HuH-7.5 (cell line): ENCODE data around the gene ADCY10.

Experiments
- DNase-seq: peaks from one replicate; pipeline ENCODE4 v3.0.0; 2011; ENCODE audit warnings: low spot score

The ADCY10 gene

DNA sequence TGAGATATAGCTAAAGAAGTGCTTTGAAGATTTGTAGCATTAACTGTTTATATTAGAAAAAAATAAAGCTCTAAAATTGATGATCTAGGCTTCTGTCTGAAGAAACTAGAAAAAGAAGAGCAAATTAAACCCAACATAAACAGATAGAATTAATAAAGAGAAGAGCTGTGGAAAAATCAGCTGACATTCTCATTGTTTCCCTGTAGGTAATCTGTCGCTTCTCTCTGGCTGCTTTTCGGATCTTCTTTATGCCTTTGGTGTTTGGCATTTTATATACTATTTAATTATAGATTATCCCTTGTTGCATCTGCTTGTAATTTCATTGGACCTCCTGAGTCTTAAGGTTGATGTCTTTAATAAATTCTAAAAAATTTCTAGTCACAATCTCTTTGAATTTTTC, 132.4 kb downstream of the ADCY10 start:
- DNase-seq, result no peak

DNA sequence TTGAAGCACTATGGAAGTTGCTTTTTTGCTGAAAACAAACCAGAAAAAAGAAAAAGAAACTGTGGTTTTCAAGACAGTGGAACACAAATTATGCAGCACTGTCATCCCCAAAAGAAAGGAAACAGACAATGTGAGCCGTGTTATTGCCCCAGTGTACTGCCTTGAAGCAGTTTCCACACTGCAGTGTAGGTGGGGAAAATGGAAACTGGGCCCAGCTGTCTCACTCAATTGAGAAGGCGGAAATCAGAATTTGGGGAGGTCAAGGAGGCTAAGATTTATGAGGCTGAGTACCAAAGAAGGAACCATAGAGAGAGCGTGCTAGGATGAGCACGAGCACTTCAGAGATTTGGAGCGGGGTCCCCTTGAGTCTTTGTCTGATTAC, 136.7 kb downstream of the ADCY10 start:
- DNase-seq, result no peak

DNA sequence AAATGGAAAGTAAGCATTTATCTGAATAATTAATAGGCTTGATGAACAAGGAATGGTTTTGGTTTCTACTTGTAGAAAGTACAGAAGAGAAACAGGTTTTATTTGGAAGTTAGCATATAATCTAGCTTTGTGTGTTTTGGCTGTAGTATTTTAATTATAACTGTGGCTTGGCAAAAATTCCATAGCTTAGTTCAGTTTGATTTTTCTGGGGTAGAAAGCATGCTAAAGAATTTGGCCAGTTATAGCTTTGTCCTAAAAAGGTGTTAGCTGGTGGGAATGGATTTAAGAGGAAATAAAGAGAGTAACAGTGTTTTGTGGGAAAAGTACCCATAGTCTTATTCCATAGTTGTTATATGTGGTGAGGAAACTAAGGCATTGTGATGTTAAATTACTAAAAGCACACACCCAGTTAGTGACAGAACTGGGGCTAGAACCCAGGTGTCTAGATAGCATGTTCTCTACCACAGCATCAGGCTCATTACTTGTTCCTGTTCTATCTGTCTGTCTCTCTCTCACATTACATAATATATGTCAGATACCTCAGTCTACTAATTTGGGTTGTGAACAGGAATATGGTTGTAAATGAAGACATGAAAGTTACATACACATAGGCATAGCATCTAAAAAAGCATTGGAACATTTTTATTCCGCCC, 137.2 kb downstream of the ADCY10 start:
- no peak for DNase-seq

DNA sequence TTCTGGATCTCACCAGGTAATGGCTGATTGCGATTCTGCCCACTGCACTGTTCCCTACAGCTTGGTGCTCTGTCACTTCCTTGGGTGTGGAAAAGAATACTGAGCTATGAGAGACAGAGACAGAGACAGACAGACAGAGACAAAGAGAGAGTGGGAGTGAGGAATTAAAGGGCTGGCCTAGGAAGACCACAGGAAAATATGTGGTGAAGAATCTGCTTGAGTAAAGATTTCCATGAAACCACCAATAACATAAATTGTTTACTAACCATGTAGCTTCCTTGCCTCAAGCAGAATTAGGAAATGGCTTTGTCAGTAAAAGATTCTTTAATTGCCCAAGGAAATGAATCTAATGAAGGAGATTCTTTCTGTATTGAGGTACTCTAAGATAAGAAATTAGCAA, 137.8 kb downstream of the ADCY10 start:
- DNase-seq, result no peak

DNA sequence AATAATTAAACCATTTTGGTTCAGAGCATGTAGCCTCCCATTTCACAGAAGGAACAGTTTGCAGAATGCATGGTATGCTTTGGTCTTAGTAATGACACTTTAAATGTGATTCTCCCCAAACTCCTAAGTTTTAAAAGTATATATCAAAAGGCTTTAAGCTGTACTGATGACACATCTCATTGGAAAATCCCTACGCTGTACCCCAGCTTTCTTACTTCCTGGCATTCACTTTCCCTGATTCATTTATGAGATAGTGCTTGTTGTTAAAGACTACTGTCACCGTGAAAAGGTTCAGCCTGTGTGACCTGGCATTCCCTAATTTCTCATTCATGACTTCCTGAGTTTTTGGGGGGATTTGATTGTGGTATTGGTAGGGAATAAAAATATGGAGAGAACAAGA, 138.8 kb downstream of the ADCY10 start:
- DNase-seq, result no peak

DNA sequence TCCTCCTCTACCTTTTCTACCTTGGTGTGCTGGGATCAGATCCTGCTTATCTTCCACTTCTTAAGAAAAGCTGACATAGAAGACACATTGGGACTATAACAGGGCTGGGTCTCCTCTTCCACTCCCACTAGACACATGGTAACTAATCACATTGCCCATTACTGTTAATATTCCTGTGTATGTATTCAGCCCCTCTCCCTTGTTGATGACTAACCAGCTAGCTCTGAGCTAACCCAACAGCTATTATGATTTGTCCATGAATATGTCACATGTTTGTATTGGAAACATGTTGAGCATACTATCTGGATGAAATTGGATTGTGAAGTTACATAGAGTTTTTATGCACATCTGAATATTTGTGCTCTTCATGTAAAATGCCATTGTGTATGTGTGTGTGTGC, 139.2 kb downstream of the ADCY10 start:
- no peak for DNase-seq

DNA sequence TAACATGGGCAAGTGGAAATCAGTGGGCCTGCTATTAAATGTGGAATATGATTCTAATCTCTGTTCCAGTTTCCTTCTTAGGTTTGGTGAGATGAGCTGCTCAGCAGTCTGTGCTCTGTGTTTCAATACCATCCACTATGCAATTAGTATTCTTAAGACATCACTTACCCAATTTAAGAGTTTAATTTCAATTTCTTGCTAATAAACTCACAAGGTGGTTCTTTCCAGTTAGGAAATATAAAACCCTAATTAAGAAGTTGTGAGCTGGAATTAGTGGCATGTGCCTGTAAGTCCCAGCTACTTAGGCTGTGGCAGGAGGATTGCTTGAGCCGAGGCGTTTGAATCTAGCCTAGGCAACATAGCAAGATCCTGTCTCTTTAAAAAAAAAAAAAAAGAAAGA, 140.4 kb downstream of the ADCY10 start:
- no peak for DNase-seq

DNA sequence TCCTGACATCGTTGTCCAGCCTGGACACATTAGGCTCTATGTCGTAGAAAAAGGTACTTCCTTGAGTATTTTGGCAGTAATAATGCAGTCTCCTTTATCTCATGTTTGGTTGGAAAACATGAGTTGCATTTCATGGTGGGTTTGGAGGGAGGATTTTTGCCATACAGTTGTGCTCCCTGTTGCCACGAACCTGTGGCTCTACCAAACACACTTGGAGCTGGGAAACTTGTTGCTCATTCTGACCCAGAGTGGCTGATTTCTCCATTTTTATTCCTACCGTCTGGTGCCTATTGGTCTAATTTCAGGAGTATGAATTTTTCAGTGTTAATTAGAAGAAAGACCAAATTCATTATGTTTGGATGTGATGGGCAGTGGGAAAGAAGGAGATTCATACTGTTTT, 141.5 kb downstream of the ADCY10 start:
- DNase-seq, result no peak

DNA sequence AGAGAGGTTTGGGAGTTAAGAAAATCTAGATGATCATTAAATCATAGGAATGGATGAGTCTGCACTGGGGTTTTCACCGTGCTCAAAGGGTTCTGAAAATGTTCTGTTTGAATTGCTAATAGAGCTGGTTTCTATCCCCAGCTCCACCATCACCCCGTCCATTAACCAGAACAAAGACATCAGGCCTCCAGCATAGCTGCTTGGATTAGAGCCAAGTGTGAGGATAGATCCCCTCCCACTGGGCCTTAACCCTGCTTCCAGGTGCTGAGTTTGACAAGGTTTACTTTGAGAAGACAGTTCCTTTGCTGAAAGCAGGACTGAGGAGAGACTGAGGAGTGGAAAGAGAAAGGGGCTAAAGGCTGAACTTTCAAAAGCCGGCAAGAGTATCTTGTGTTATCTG, 143.8 kb downstream of the ADCY10 start:
- no peak for DNase-seq

DNA sequence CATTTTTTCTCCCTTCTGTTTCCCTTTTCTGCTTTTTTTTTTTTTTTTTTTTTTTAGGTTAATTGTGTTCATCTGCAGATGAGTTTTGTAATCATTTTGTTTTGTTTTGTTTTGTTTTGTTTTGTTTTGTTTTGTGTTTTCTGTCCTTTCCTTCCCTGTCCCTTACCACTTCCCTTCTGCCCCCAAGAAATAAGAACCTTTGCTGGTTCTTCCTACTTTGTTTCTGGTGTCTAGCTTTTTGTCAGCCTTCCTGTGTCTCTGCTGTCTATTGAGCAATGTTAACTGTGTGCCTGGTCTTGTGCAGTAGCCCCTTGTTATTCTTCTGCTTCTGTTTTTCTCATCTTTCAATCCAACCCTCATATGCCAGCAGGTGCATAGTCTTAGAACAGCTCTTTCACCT, 146.2 kb downstream of the ADCY10 start:
- DNase-seq, result no peak

DNA sequence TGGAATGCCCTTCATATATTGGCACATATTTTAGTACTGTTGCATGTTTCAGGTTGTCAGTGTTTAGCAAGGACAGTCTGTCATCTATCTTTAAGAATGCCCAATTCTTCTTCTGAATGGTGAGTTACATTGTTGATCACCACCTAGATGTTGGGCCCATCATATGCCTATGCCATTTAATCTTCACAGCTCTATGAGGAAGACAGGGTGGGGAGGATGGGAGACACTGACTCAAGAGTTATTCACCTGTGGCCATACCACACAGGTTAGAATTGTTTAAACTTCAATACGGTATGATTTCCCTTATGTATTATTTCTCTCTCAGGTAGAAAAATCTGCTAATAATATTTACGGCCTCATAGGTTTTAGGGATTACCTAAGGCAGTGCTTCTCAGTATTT, 147.4 kb downstream of the ADCY10 start:
- no peak for DNase-seq

DNA sequence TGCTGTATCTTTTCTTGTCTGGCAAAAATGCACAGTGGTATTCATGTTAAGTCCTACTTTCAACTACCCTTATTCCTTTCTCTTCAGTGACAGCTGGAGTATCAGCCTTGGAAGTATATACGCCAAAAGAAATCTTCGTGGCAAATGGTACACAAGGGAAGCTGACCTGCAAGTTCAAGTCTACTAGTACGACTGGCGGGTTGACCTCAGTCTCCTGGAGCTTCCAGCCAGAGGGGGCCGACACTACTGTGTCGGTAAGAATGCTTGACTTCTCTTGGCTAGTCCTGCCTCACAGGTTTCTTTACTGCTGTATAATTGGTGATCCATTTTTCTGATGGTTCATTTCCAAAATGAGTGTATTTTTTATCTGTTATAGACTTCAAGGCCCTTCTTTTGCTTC, 148.4 kb downstream of the ADCY10 start:
- DNase-seq, result no peak

DNA sequence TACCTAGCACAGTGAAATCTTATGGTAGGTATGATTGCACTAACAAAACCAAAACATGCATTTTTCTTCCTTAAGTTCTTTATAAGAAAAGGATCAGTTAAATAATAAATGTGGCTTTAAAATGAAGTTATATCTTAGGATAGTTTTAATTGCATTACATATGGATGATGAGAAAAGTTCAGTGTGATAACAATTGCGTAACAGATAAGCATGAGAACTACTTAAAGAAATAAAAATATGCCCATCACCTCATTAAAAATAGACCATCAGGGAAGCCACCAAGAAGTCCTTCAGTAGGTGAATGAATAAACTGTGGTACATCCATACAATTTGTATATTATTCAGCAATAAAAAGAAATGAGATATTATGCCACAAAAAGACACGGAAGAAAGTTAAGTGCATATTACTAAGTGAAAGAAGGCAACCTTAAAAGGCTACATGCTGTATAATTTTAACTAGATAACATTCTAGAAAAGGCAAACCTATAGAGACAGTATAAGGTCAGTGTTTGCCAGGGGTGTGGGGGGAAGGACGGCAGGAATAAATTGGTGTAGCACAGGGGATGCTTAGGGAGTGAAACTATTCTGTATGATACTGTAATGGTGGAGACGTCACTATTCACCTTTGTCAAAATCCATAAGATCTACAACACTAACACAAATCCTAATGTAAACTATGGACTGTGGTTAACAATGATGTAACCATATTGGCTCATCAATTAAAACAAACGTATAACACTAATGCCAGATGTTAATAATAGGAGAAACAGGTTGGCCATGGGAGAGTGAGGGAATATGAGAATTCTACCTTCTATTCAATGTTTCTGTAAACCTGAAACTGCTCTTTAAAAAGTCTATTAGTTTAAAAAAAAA, 149.2 kb downstream of the ADCY10 start:
- no peak for DNase-seq

DNA sequence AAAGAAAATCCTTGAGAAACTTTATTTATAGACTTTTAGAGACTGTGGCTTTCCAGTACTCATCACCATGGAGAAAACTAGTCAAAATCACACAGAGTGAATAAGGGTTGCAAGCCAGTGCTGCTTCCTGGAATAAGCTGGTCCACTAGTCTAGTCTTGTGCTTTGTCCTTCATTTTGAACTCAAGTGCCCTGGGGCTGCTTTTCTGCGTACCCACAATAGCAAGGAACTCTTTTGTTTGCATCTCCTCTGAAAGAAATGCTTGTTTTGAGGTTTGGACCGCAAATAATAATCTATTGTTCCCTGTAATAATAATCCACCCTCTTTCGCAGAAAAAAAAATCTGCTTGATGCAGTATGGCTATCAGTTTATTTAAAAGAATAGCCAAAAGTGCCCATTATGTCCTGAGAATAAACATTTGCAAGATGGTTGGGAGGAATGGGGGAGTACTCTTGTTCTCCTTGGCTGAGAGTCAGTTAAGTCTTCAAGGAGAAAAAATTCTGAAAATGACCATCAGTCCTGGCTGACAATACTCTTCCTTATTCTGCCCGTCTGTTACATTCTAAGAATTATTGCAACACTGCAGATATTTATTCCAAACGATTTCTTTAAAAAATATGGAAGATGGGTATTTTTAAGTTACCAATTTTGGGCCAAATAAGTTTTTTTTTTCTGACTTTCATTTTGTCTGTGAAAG, 150.3 kb downstream of the ADCY10 start:
- DNase-seq, result no peak

DNA sequence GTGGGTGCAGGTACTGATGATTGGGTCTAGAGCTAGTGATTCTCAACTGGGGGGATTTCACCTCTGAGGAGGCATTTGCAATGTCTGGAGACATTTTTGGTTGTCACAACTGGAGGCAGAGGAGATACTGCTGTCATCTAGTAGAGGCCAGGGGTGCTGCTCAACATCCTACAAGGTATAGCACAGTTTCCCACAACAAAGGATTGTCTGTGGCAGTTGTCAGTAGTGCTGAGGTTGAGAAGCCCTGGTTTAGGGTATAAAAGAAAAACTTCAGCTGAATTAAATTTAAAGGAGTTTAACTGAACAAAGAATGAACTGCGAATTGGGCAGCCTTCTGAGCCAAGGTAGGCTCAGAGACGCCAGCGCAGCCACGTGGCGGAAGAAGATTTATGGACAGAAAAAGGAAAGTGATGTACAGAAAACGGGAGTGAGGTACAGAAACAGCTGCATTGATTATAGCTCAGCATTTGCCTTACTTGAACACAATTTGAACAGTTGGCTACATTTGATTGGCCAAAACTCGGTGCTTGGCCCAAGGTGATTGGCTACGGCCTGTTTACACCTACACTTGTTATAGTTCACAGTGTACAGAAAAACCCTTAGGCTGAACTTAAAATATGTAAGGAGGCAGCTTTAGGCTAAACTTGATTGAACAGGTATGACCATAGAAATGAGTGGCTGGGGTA, 151.7 kb downstream of the ADCY10 start:
- no peak for DNase-seq

DNA sequence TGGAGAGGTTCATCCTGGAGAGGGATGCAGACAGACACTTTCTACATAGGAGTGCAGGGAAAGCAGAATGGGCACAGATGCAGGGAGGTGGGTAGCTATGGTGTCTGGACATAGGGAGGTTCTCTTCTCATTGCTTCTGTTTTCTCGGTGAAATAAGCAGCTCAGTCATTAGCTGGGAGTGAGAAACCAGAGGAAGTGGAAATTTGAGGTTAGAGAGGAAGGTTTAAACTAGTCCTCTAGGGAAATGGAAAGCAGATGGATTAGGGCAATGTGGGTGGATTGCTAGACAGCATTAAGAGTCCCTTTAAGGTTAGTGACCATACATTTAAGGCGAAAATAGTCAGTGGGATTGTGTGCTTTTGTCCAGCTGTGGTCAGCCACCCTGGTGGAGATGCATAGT, 152.5 kb downstream of the ADCY10 start:
- no peak for DNase-seq
